ENCODE data around the gene TSKS. TPM values are rescaled to one million over a fixed set of nuclear protein-coding genes. Genes with fewer than 3 reads are reported as not detected.

The TSKS gene
- total and polyA plus RNA-seq, 2 of the 13 experiments (the other 11 are each of a cell fraction or from before 2014, with no cell fraction given) = 0.03 TPM; not detected in 1

- H3K9ac ChIP-seq (ENCODE audit: insufficient read depth, low read depth, low read length) = peak overlapping the region; percentile 52
- peak overlapping the region; percentile 54 to 72 (median 62); a peak in 5 of 6 replicates for H3K4me3 ChIP-seq (replicated peaks in 1 of 3; ENCODE audit: insufficient read depth in 1 of 3, low read depth in 2 of 3, low read length in 3 of 3)
- FAIRE-seq = no peak
- peaks cover 14% of the 10 kb centered on the region for H3K4me1 ChIP-seq (ENCODE audit: insufficient read depth, low read length)
- H3K9me3 ChIP-seq (ENCODE audit: low read length) = no peaks in the 10 kb centered on the region
- H4K20me1 ChIP-seq (ENCODE audit: insufficient read depth, low read length) = no peaks in the 10 kb centered on the region
- TF ChIP-seq SP4 (CRISPR knock-in tag; IDR thresholded peaks at IDR 0.05) (peak; percentile 4; the same call in 1 of the 2 replicates), NR0B2 (CRISPR knock-in tag; IDR thresholded peaks at IDR 0.05) (no peak), ZSCAN25 (CRISPR knock-in tag; IDR thresholded peaks at IDR 0.05) (peak; percentile 31), SP5 (CRISPR knock-in tag; IDR thresholded peaks at IDR 0.05; ENCODE audit: borderline replicate concordance, low read depth) (peak; percentile 22; the same call in 1 of the 2 replicates), CTCF (CRISPR knock-in tag; IDR thresholded peaks at IDR 0.05) (no peak), ZBTB33 (CRISPR knock-in tag; IDR thresholded peaks at IDR 0.05) (peak; percentile 38; the same call in 1 of the 2 replicates), HNRNPK (IDR thresholded peaks at IDR 0.05; ENCODE audit: low read depth, low read length, poor library complexity, severe bottlenecking) (peak; percentile 3), RBM39 (IDR thresholded peaks at IDR 0.05; ENCODE audit: low read depth, low read length, poor library complexity, severe bottlenecking) (peak; percentile 22), KAT7 (CRISPR knock-in tag; IDR thresholded peaks at IDR 0.05; ENCODE audit: borderline replicate concordance) (0 out of 2 replicates have a peak, but pooled peaks have one; percentile 18)
- H3K4me2 ChIP-seq (ENCODE audit: low read depth, low read length) = peak overlapping the region; percentile 79
- in situ Hi-C loops (cut with HindIII; ENCODE audit: extremely low pct_ligation_motif_present, low pct_unique_long_range_greater_than_20kb) = no loop called here
- peak; percentile 46 for ATAC-seq
- H3K36me3 ChIP-seq (replicated peaks in 1 of 2; ENCODE audit: control insufficient read depth in 1 of 2, insufficient read depth in 2 of 2, low read length in 2 of 2) = peaks cover under 1 to 3% of the 10 kb centered on the region in 2 experiments; a peak in 1 of 5 replicates
- WGBS (ENCODE audit: low lambda C conversion rate) = 25% methylated on average over 27 of the region's 31 CpGs
- no peaks in the 10 kb centered on the region for H3K27me3 ChIP-seq (ENCODE audit: control insufficient read depth in 1 of 2, insufficient read depth in 2 of 2, low read length in 2 of 2)
- CTCF ChIA-PET (ENCODE audit: low intra/inter-chr PET ratio, low total read pairs) = no interaction called here
- no peaks in the 10 kb centered on the region for H3K79me2 ChIP-seq (ENCODE audit: insufficient read depth, low read length)
- POLR2A ChIA-PET = interaction anchor here (0.6 to 0.9 kb wide), 2 partner anchors 37 to 228 kb away, joined by 3 to 4 read pairs; partner anchors contain the start of gene NOSIP
- DNase-seq (ENCODE audit: low spot score) = peak; percentile 59
- no peak overlapping the region for H3K27ac ChIP-seq (ENCODE audit: extremely low read length, insufficient read depth, low read length)
- BruUV-seq (replicated peaks) = no TSS peak
- intact Hi-C loops (cut with micrococcal nuclease; ENCODE audit: unreplicated experiment) = no loop called here
- H2AFZ ChIP-seq (ENCODE audit: low read length) = no peak overlapping the region
These were observed 45.6 kb upstream of the TSKS start for GRCh38 chr19:49808711-49809159.
